SK-N-SH (cell line): ENCODE measurements around the gene TAF4. TPM values are rescaled to one million over a fixed set of nuclear protein-coding genes. Genes with fewer than 3 reads are reported as not detected.

ENCODE experiments used
- CTCF ChIA-PET: fragments of 300-600, 350-600 bp; formaldehyde crosslinking; extraction: SDS; loops from one replicate; lab custom pipeline; 2021; lab: Yijun Ruan, JAX
- POLR2A ChIA-PET: fragments of 350-600 bp; sonication (Branson Sonifier 250); formaldehyde crosslinking; extraction: SDS; loops from one replicate; lab custom pipeline; 2020; ENCODE audit warnings: antibody characterized with exemption, inconsistent platforms; lab: Yijun Ruan, JAX
- DNase-seq: peaks from one replicate; pipeline ENCODE4 v3.0.0; 2012
- H2AFZ ChIP-seq: fragments of 200-600 bp; sonication (generic); 2 replicates; pipeline ENCODE4 v1.8.1; 2016; ENCODE audit warnings: antibody characterized with exemption, mild to moderate bottlenecking, low read depth
- H3F3A ChIP-seq: fragments of 200-600 bp; sonication (generic); replicated peaks from 2 replicates; pipeline ENCODE3; 2016; ENCODE audit warnings: antibody characterized with exemption, mild to moderate bottlenecking; ENCODE audit not compliant: insufficient read depth
- H3K27ac ChIP-seq, 2 experiments: fragments of 200-500 bp in 1 of 2; fragments of 200-600 bp in 1 of 2; sonication (Bioruptor generic) in 1 of 2; sonication (generic), shearing (Covaris generic) in 1 of 2; 2 replicates each; pipeline versions ENCODE4 v1.5.1 to v1.6.1; 2014 to 2016; ENCODE audit warnings: low read depth in 2 of 2, inconsistent platforms in 1 of 2, low read length in 1 of 2, mild to moderate bottlenecking in 1 of 2, mixed read lengths in 1 of 2
- H3K27me3 ChIP-seq: fragments of 200-600 bp; sonication (generic), shearing (Covaris generic); 2 replicates; pipeline ENCODE4 v1.6.1; 2016; ENCODE audit warnings: mixed run types; ENCODE audit not compliant: insufficient read depth
- H3K36me3 ChIP-seq, 2 experiments: fragments of 200-500 bp in 1 of 2; fragments of 200-600 bp in 1 of 2; sonication (Bioruptor generic) in 1 of 2; sonication (generic) in 1 of 2; replicated peaks in 1 of 2; 2 replicates each; pipeline versions ENCODE3 to v1.5.1; 2014 to 2016; ENCODE audit warnings: low read length in 1 of 2, mild to moderate bottlenecking in 1 of 2; ENCODE audit not compliant: insufficient read depth in 2 of 2, control insufficient read depth in 1 of 2
- H3K4me1 ChIP-seq, 2 experiments: fragments of 200-500 bp in 1 of 2; fragments of 200-600 bp in 1 of 2; sonication (Bioruptor generic) in 1 of 2; sonication (generic), shearing (Covaris generic) in 1 of 2; 2 replicates each; pipeline versions ENCODE4 v1.5.1 to v1.6.1; 2014 to 2016; ENCODE audit warnings: low read depth in 1 of 2, low read length in 1 of 2, mixed run types in 1 of 2; ENCODE audit not compliant: insufficient read depth in 2 of 2, control insufficient read depth in 1 of 2
- H3K4me2 ChIP-seq: fragments of 200-600 bp; sonication (generic), shearing (Covaris generic); 2 replicates; pipeline ENCODE4 v1.6.1; 2017; ENCODE audit warnings: mixed run types
- H3K4me3 ChIP-seq, 2 experiments: fragments of 200-500 bp in 1 of 2; fragments of 200-600 bp in 1 of 2; sonication (Bioruptor generic) in 1 of 2; sonication (generic), shearing (Covaris generic) in 1 of 2; 2 replicates each; pipeline versions ENCODE4 v1.5.1 to v1.8.1; 2014 to 2016; ENCODE audit warnings: low read depth in 2 of 2, inconsistent platforms in 1 of 2, low read length in 1 of 2, mild to moderate bottlenecking in 1 of 2, mixed read lengths in 1 of 2, moderate library complexity in 1 of 2
- H3K79me2 ChIP-seq: fragments of 200-600 bp; sonication (generic); 2 replicates; pipeline ENCODE4 v1.8.1; 2017; ENCODE audit warnings: mild to moderate bottlenecking; ENCODE audit not compliant: insufficient read depth
- H3K9ac ChIP-seq: fragments of 200-600 bp; sonication (generic); 2 replicates; pipeline ENCODE4 v1.6.1; 2017; ENCODE audit warnings: mixed run types
- H3K9me2 ChIP-seq: fragments of 200-600 bp; sonication (generic); 2 replicates; pipeline ENCODE4 v1.6.1; 2017; ENCODE audit warnings: mixed run types
- H3K9me3 ChIP-seq: fragments of 200-600 bp; sonication (generic); 2 replicates; pipeline ENCODE4 v1.6.1; 2017; ENCODE audit warnings: mixed run types, mild to moderate bottlenecking, moderate library complexity
- H4K20me1 ChIP-seq: fragments of 200-600 bp; sonication (generic); 2 replicates; pipeline ENCODE4 v1.6.1; 2017; ENCODE audit warnings: mild to moderate bottlenecking, mixed run types; ENCODE audit not compliant: insufficient read depth
- CHD2 ChIP-seq: fragments of 150-350 bp; IDR thresholded peaks from 2 replicates; pipeline ENCODE4 v1.6.1; 2018; ENCODE audit warnings: low read length; ENCODE audit not compliant: partially characterized antibody
- EP300 ChIP-seq, 2 experiments: IDR thresholded peaks; 2 replicates each; pipeline versions ENCODE4 v1.4.0 to v1.6.1; 2012; ENCODE audit warnings: borderline replicate concordance in 1 of 2, low read depth in 1 of 2, low read length in 1 of 2
- EZH2phosphoT487 ChIP-seq: fragments of 200-600 bp; sonication (generic); IDR thresholded peaks from 2 replicates; pipeline ENCODE4 v1.6.1; 2017; ENCODE audit warnings: low read depth, mixed run types, mild to moderate bottlenecking, antibody characterized with exemption, moderate library complexity, borderline replicate concordance
- FOSL2 ChIP-seq: IDR thresholded peaks from 2 replicates; pipeline ENCODE4 v1.4.0; 2012; ENCODE audit warnings: low read depth, mild to moderate bottlenecking, moderate library complexity, borderline replicate concordance
- FOXM1 ChIP-seq: IDR thresholded peaks from 2 replicates; pipeline ENCODE4 v1.4.0; 2012; ENCODE audit warnings: low read depth, mild to moderate bottlenecking
- GABPA ChIP-seq: IDR thresholded peaks from 2 replicates; pipeline ENCODE4 v1.4.0; 2012; ENCODE audit warnings: low read depth, mild to moderate bottlenecking
- GATA2 ChIP-seq: sonication (generic); formaldehyde crosslinking; IDR thresholded peaks from 2 replicates; pipeline ENCODE4 v1.5.0; 2020; ENCODE audit warnings: mild to moderate bottlenecking, missing genetic modification reagents
- JUND ChIP-seq: IDR thresholded peaks from 2 replicates; pipeline ENCODE4 v1.4.0; 2012
- RCOR1 ChIP-seq: fragments of 150-350 bp; IDR thresholded peaks from 2 replicates; pipeline ENCODE4 v1.6.1; 2017; ENCODE audit warnings: antibody characterized with exemption, low read length
- RFX5 ChIP-seq: IDR thresholded peaks from 2 replicates; pipeline ENCODE4 v1.6.1; 2012; ENCODE audit warnings: mild to moderate bottlenecking, improper control_type of control experiment, low read length
- RXRA ChIP-seq: IDR thresholded peaks from 2 replicates; pipeline ENCODE4 v1.4.0; 2012; ENCODE audit warnings: low read depth, mild to moderate bottlenecking, borderline replicate concordance
- WGBS: methylation state at CpG from one replicate; pipeline ENCODE4 v1.1.6; 2017; ENCODE audit warnings: low lambda C conversion rate; 5-methylcytosine and 5-hydroxymethylcytosine counted together
- polyA plus RNA-seq, 3 experiments: library from polyadenylated mRNA; depleted of rRNA; stranded (reverse); fragments of >200 nt; gene quantifications; 2 replicates each; pipeline ENCODE4 v1.2.3, GENCODE V29; 2012
- TF ChIP-seq, protein P1 (sequence below): IDR thresholded peaks from 2 replicates; pipeline ENCODE4; 2012
- TF ChIP-seq, protein P2 (sequence below): IDR thresholded peaks from 2 replicates; pipeline ENCODE4 v1.4.0; 2012; ENCODE audit warnings: low read depth, borderline replicate concordance

The TAF4 gene
- polyA plus RNA-seq, 1 of the 3 experiments (the other 2 are of a cell fraction): 4.8 TPM

DNA sequence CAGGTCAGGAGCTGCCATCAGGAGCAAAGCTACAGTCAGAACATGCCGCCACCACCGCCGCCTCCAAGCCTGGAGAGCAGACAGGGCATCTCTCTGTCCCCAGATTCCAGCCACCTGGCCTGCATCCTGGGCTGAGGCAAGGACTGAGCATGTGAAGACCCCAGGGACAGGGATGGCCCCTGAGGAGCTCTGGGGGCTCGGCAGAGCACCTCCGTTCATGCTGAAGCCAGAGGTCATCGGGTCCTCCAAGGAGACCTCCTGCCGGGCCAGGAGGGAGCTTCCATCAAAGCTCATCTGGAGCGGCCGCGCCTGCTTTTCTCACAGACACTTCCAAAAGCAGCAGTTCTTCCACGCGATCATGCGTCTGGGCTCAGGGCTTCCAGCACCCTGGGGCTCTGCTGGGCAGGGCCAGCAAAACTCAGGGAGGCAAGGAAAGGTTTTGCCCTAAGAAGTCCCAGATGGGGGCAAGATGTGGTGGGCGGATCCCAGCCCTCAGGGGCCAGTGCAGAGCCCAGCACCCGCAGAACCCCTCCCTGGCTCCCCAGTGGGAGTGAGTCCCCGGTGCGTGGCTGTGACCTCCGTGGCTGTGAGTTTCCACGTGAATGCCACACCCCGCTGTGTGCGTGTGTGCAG lies 138.4 kb downstream of the TAF4 start:
- 58% methylated on average over 8 of the region's 21 CpGs for WGBS
- CTCF ChIA-PET: interaction anchor here (1.8 kb wide), 1 partner anchor 31 kb away, joined by 4 read pairs; no protein-coding TSS in a partner anchor
- TF ChIP-seq RFX5 (no peak), GABPA (no peak), FOSL2 (no peak), FOXM1 (no peak), EZH2phosphoT487 (no peak)
- TF ChIP-seq, protein P1, sequence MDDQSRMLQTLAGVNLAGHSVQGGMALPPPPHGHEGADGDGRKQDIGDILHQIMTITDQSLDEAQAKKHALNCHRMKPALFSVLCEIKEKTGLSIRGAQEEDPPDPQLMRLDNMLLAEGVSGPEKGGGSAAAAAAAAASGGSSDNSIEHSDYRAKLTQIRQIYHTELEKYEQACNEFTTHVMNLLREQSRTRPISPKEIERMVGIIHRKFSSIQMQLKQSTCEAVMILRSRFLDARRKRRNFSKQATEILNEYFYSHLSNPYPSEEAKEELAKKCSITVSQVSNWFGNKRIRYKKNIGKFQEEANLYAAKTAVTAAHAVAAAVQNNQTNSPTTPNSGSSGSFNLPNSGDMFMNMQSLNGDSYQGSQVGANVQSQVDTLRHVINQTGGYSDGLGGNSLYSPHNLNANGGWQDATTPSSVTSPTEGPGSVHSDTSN: no peak
- TF ChIP-seq, all 33 proteins: peak for 0

GRCh38 chr20:61926796-61927192 lies 138.9 kb downstream of the TAF4 start:
- Histone ChIP-seq H3K9me3 (no peaks in the 10 kb centered on the region), H3K79me2 (no peaks in the 10 kb centered on the region), H3K9ac (no peak overlapping the region), H3F3A (no peaks in the 10 kb centered on the region), H3K27ac (no peak overlapping the region), H2AFZ (no peak overlapping the region), H3K36me3 (no peaks in the 10 kb centered on the region), H3K4me3 (no peak overlapping the region), H3K27me3 (no peaks in the 10 kb centered on the region), H3K4me2 (no peak overlapping the region), H4K20me1 (no peaks in the 10 kb centered on the region), H3K4me1 (no peaks in the 10 kb centered on the region), H3K9me2 (no peaks in the 10 kb centered on the region)
- POLR2A ChIA-PET: no interaction called here
- DNase-seq: no peak
- WGBS: 77% methylated on average over 22 of the region's 23 CpGs
- CTCF ChIA-PET: interaction anchor here (1.8 kb wide), 1 partner anchor 30 kb away, joined by 4 read pairs; no protein-coding TSS in a partner anchor
- no peak for TF ChIP-seq EP300 (IDR thresholded peaks at IDR 0.05; ENCODE audit: borderline replicate concordance in 1 of 2, low read depth in 1 of 2, low read length in 1 of 2)
- TF ChIP-seq JUND: no peak
- no peak for TF ChIP-seq GATA2 (CRISPR knock-in tag)
- no peak for TF ChIP-seq CHD2
- TF ChIP-seq FOXM1: no peak
- no peak for TF ChIP-seq RCOR1
- TF ChIP-seq, protein P2, sequence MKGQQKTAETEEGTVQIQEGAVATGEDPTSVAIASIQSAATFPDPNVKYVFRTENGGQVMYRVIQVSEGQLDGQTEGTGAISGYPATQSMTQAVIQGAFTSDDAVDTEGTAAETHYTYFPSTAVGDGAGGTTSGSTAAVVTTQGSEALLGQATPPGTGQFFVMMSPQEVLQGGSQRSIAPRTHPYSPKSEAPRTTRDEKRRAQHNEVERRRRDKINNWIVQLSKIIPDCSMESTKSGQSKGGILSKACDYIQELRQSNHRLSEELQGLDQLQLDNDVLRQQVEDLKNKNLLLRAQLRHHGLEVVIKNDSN: no peak
- no peak for TF ChIP-seq RXRA

More for the DNA sequence above, 138.4 kb downstream of the TAF4 start:
- H3K9me2 ChIP-seq: no peaks in the 10 kb centered on the region
- no peaks in the 10 kb centered on the region for H3K27me3 ChIP-seq
- no peak overlapping the region for H3K27ac ChIP-seq
- H2AFZ ChIP-seq: no peak overlapping the region
- H3K36me3 ChIP-seq: no peaks in the 10 kb centered on the region
- no peaks in the 10 kb centered on the region for H3K9me3 ChIP-seq
- POLR2A ChIA-PET: no interaction called here
- no peaks in the 10 kb centered on the region for H4K20me1 ChIP-seq
- no peaks in the 10 kb centered on the region for H3F3A ChIP-seq
- no peak overlapping the region for H3K4me3 ChIP-seq
- H3K4me1 ChIP-seq: no peaks in the 10 kb centered on the region
- no peak for DNase-seq
- H3K4me2 ChIP-seq: no peak overlapping the region
- no peaks in the 10 kb centered on the region for H3K79me2 ChIP-seq
- H3K9ac ChIP-seq: no peak overlapping the region
